BJ (cell line): Measurements from ENCODE around the gene KPNA4. TPM values are rescaled to one million over a fixed set of nuclear protein-coding genes. Genes with fewer than 3 reads are reported as not detected.

Experiments
- CTCF ChIA-PET: fragments of 350-600 bp; formaldehyde crosslinking; extraction: SDS; loops from one replicate; lab custom pipeline; 2021; ENCODE audit warnings: antibody characterized with exemption, inconsistent platforms; lab: Yijun Ruan, JAX
- POLR2A ChIA-PET: fragments of 300-600 bp; sonication (Branson Sonifier 250); formaldehyde crosslinking; extraction: SDS; loops from one replicate; lab custom pipeline; 2021; ENCODE audit warnings: antibody characterized with exemption; lab: Charles Lee
- DNase-seq: peaks from one replicate; pipeline ENCODE4 v3.0.0-alpha.2; 2011; ENCODE audit warnings: low read depth
- H3K27me3 ChIP-seq: 2 replicates; pipeline ENCODE4 v1.6.0; 2011; ENCODE audit warnings: low read length; ENCODE audit not compliant: control insufficient read depth, insufficient read depth
- H3K36me3 ChIP-seq: 2 replicates; pipeline ENCODE4 v1.5.1; 2011; ENCODE audit warnings: low read length; ENCODE audit not compliant: control insufficient read depth, insufficient read depth
- H3K4me3 ChIP-seq: 2 replicates; pipeline ENCODE4 v1.5.1; 2011; ENCODE audit warnings: low read depth, mild to moderate bottlenecking, control low read depth, low read length
- polyA plus RNA-seq: library from polyadenylated mRNA; depleted of rRNA; stranded (reverse); fragments of >200 nt; gene quantifications from 2 replicates; pipeline ENCODE4 v1.2.3, GENCODE V29; 2011
- TF ChIP-seq, protein P1 (sequence below): IDR thresholded peaks from 2 replicates; pipeline ENCODE4 v1.5.1; 2011; ENCODE audit warnings: low read depth, mild to moderate bottlenecking, control low read depth, inconsistent platforms, low read length, moderate library complexity; ENCODE audit not compliant: insufficient read depth

KPNA4 gene
- polyA plus RNA-seq, 1 experiment = 9.8 TPM

DNA sequence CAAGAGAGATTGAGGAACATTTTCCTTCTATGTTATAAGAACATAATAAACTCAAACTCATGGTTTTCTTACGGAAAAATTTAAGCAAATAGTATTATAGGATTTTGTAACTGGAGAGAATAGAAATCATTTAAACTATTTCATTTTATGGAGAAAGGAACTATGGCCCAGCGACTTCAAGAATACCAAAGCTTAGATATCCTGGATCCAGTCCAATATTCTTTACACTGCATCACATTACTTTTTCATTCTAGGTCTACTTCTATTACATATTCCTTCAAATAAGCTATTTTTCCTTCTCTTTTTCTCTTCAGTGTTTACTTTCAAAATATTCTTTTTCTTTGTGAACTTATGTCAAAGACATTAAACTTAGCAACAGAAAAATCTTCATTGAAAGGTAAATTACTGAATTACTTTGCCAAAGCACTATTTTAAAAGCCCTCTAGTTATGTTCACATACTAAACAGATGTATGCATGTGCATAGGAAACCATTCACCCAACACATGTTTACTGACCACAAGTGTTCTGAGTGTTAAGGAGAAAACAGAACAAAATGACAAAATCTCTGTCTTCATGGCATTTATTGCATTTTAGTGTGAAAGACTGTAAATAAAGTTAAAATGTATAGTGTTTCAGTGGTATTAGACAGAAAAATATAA is 20.4 kb downstream of the KPNA4 start:
- no peak for DNase-seq

GRCh38 chr3:160540551-160540950 is 24.8 kb downstream of the KPNA4 start:
- TF ChIP-seq, protein P1, sequence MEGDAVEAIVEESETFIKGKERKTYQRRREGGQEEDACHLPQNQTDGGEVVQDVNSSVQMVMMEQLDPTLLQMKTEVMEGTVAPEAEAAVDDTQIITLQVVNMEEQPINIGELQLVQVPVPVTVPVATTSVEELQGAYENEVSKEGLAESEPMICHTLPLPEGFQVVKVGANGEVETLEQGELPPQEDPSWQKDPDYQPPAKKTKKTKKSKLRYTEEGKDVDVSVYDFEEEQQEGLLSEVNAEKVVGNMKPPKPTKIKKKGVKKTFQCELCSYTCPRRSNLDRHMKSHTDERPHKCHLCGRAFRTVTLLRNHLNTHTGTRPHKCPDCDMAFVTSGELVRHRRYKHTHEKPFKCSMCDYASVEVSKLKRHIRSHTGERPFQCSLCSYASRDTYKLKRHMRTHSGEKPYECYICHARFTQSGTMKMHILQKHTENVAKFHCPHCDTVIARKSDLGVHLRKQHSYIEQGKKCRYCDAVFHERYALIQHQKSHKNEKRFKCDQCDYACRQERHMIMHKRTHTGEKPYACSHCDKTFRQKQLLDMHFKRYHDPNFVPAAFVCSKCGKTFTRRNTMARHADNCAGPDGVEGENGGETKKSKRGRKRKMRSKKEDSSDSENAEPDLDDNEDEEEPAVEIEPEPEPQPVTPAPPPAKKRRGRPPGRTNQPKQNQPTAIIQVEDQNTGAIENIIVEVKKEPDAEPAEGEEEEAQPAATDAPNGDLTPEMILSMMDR = no peak
- Histone ChIP-seq H3K4me3 (no peak overlapping the region), H3K27me3 (no peaks in the 10 kb centered on the region), H3K36me3 (no peaks in the 10 kb centered on the region)
- DNase-seq = no peak
- CTCF ChIA-PET = no interaction called here
- POLR2A ChIA-PET = no interaction called here

More for the DNA sequence above, 20.4 kb downstream of the KPNA4 start:
- Histone ChIP-seq H3K4me3 (no peak overlapping the region), H3K27me3 (no peaks in the 10 kb centered on the region), H3K36me3 (no peaks in the 10 kb centered on the region)
- CTCF ChIA-PET = no interaction called here
- POLR2A ChIA-PET = no interaction called here
- TF ChIP-seq, protein P1 = no peak

DNA sequence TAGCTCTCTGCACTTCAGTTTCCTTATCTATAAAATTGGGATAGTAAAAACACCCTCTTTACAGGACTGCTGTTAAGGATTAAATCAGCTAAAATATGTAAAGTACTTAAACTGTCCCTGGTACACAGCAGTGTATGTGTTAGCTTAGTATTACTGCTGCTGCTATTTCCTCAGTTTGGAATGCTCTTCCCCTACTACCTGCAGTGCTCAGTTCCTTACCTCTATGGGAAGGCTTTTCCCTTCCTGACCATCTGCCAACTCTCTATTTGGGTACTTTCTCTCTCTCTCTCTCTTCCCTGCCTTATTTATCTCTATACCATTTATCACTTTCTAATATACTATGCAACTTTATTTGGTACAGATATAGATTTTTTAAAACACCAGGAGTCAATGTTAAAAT is 26.5 kb downstream of the KPNA4 start:
- DNase-seq = no peak
- Histone ChIP-seq H3K36me3 (no peaks in the 10 kb centered on the region), H3K4me3 (no peak overlapping the region), H3K27me3 (no peaks in the 10 kb centered on the region)
- ChIA-PET CTCF (no interaction called here), POLR2A (no interaction called here)
- TF ChIP-seq, protein P1 = no peak

DNA sequence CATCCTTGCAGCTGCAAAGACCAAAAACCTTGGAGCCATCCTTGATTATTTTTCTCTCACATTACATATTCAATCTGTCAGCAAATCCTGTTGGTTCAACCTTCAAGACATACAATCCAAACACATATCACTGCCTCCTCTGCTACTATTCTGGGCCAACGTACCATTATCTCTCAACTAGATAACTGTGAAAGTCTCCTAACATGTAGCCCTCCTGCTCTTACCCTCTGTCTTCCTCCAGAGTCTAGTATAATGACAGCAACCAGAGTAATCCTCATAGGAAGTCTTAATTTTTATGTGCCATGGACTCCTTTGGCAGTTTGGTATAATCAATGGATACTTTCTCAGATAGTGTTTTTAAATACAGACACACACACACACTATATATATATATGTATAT is 27.6 kb downstream of the KPNA4 start:
- POLR2A ChIA-PET = no interaction called here
- DNase-seq = no peak

GRCh38 chr3:160532371-160532770 is 33.0 kb downstream of the KPNA4 start:
- TF ChIP-seq, protein P1 = no peak
- CTCF ChIA-PET = interaction anchor here (0.6 kb wide), 1 partner anchor 809 kb away, joined by 4 read pairs; no protein-coding TSS in a partner anchor
- no peak overlapping the region for H3K4me3 ChIP-seq
- no peaks in the 10 kb centered on the region for H3K27me3 ChIP-seq
- POLR2A ChIA-PET = no interaction called here
- peaks cover 2% of the 10 kb centered on the region for H3K36me3 ChIP-seq
- no peak for DNase-seq

More for the DNA sequence above, 27.6 kb downstream of the KPNA4 start:
- TF ChIP-seq, protein P1 = no peak
- H3K36me3 ChIP-seq = no peaks in the 10 kb centered on the region
- H3K27me3 ChIP-seq = no peaks in the 10 kb centered on the region
- CTCF ChIA-PET = no interaction called here
- no peak overlapping the region for H3K4me3 ChIP-seq
